HG02852 (cell line): ENCODE measurements around the gene RPS6KA5.
A peak's percentile ranks its signal among the peaks of the same experiment; 100 is the strongest.
"Not testable (repeated sequence)": the region's sequence is repeated elsewhere in the genome, so short reads cannot be mapped to it uniquely, and the experiment has no call there.

Source experiments
- ATAC-seq: cut with Tn5 transposase; IDR thresholded peaks from one replicate; pipeline ENCODE4 v1.9.1; 2021; ENCODE audit warnings: mild to moderate bottlenecking, moderate library complexity; ENCODE audit not compliant: unreplicated experiment

Gene RPS6KA5

DNA sequence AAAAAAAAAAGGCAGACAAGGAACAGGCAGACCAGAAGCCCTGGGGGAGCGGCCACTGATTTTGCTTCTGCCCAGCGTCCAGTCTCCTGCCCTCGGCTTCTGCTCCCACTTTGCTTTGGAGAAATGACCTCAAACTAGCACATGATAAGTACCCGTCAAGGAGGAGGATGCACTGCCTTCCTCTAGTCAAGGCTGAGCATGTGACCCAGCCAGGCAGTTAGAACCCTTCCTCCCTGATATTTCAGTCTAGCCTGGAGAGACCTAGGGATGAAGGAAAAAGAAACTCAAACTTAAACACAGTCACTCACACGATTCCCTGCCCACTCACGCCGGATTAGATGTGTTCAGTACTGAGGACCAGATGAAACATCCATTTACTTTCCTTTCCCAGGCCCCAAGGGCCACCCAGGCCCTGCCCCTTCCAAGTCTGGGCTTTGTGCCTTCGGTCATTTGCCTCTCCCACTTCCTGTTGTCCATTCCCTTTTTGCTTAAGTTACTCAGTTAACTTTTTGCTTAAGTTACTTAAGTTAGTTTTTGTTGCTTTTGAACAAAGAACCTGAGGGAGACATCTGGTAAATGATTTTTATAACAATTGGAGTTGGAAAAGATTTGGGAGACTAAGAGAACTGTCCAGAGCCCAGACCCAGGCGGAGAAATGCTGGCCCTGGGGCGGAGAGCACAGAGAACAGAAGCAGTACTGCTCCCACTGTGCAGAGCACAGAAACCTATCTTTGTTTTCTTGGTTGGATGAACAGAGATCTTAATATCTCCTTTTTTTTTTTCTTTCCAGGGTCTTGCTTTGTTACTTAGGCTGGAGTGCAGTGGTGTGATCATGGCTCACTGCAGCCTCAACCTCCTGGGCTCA is 221.2 kb downstream of the RPS6KA5 start:
- ATAC-seq = no peak

DNA sequence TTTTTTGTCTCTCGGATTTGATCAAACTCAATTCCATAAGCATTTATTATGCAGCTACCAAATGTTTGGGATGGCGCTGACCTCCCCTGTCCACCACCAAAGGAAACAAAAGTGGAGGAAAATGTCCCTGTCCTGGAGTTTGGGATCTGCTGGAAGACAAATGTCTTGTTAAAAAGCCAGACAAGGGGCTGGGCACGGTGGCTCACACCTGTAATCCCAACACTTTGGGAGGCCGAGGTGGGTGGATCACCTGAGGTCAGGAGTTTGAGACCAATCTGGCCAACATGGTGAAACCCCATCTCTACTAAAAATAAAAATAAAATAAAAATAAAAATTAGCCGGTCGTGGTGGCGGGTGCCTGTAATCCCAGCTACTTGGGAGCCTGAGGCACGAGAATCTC is 221.9 kb downstream of the RPS6KA5 start:
- not testable (repeated sequence) for ATAC-seq

DNA sequence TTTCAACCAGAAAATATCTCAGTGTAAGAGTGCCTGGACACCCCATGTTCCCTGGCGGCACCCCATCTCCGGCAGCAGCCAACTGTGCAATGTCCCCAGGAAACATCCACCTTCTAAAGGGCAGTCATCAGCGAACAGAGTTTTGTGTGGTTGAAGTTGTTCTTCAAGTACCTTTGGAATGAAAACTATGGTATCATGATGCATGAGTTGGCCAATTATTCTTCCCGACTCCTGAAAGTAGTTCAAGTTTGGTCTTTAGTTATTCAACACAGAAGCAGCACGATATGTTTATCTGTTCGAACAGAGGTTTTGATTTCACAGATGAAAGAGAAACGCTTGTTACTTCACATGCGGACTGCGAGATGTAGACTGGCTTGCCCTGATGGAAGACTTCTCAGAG is 223.1 kb downstream of the RPS6KA5 start:
- ATAC-seq = no peak

DNA sequence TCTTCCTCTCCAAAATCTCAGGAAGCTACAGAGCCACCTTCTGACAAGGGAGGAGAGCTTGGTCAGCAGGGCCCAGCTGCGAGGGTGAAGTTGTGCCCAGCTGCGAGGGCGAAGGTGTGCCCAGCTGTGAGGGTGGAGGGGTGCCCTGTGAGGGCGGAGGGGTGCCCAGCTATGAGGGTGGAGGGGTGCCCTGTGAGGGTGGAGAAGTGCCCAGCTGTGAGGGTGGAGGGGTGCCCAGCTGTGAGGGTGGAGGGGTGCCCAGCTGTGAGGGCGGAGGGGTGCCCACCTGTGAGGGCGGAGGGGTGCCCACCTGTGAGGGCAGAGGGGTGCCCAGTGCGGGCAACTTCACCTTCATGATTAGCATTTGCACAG is 223.8 kb downstream of the RPS6KA5 start:
- no peak for ATAC-seq

GRCh38 chr14:90831821-90832220 is 228.6 kb downstream of the RPS6KA5 start:
- ATAC-seq = no peak

DNA sequence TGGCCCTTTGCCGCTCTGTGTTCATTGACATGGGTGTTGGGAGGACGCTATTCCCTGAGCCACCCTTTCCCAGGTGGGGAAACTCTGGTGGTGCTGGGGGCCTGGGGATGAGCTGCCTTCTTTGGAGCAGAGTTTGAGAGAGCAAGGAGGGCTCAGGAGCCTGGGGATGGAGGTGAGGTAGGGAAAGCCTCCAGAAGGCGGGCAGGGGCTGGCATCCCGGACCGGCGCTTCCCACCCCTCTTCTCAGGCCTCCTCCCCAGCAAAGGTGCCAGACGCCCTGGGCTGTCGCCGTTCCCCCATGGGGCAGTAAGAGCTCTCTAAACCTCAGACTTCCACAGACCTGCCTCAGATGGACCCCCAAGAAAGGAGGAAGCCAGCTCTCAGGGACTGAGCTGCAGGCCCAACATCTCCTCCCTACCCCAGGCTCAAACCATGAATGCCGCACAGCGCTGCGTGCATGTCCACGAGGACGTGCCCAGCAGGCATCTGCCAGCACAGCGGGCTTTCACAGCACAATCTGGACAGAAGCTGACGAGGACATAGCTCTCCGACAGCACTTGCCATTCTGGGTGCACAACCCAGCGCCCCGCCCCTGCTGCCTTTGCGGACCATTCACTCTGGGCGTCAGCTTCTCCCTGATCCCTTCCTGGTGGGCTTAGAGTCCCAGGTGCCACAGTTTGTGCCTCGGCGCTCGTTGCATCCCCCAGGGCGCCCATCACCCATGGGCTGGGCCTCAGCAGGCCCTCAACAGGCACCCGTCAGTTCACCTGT is 229.3 kb downstream of the RPS6KA5 start:
- ATAC-seq = no peak

- no peak for ATAC-seq
Observed at GRCh38 chr14:90829677-90830076, 230.8 kb downstream of the RPS6KA5 start.

GRCh38 chr14:90828642-90829487 is 231.6 kb downstream of the RPS6KA5 start:
- ATAC-seq = peak; percentile 35

DNA sequence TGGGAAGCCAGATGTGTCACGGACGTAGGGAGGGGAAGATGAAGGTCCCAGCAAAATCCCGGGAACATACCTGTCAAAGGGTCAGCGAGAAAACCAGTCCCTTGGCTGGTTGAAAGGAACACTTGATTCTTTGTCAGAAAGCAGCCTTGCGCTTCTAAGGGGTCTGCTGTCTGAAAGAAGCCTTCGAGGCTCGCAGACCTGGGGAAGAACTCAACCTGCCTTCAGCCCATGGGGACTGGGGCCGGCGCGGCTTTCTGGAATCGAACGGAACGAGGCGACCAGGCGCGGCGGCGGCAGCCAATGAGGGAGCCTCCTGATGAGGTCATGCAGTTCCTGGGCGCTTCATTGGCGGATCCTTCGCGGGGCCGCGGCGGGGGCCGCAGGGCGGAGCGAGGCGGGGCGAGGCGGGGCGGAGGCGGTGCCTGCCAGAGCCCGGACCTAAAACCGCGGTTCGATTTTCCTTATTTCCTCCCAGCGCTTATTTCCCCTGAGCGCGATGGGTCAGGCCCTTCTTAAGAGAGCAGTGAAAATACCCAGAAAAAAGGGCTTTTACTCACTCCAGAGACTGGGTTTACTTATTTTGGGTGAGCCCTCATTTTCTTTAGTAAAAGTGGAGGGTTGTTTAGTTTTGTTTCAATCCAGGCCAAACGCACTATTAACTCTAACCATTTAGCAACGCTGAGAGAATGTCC is 232.4 kb downstream of the RPS6KA5 start:
- ATAC-seq = peak; percentile 99

DNA sequence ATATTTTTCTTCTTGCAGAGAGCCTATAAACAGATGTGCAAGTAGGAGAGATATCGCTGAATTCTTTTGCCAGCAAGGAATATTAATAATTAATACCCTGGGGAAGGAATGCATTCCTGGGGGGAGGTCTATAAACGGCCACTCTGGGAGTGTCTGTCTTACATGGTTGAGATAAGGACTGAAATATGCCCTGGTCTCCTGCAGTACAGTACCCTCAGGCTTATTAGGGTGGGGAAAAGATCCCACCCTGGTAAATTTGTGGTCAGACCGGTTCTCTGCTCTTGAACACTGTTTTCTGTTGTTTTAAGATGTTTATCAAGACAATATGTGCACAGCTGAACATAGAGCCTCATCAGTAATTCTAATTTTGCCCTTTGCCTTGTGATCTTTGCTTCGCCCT is 236.9 kb downstream of the RPS6KA5 start:
- not testable (repeated sequence) for ATAC-seq

GRCh38 chr14:90820958-90821357 is 239.5 kb downstream of the RPS6KA5 start:
- peak; percentile 68 for ATAC-seq

- ATAC-seq = no peak
Observed at GRCh38 chr14:90819734-90820393, 240.6 kb downstream of the RPS6KA5 start.

DNA sequence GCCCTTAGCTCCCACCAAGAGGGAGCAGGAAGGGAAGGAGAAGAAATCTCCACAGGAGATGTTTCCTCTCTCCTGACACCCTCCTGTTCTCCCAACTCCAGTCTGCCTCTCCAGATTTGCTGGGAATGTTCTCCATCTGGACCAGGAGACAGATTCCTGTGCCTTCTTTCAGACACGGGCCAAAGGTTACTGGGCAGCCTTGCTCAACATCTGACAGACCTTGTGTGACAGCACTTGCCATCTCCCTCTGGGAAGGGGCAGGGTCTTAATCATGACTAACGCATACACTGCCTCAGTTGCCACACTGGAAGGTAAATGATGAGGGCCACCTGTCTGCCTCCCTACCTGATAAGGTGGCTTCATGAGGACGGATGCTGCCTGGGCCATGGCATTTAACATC is 241.7 kb downstream of the RPS6KA5 start:
- ATAC-seq = no peak

- ATAC-seq = no peak
Observed at GRCh38 chr14:90816681-90817436, 243.6 kb downstream of the RPS6KA5 start.

DNA sequence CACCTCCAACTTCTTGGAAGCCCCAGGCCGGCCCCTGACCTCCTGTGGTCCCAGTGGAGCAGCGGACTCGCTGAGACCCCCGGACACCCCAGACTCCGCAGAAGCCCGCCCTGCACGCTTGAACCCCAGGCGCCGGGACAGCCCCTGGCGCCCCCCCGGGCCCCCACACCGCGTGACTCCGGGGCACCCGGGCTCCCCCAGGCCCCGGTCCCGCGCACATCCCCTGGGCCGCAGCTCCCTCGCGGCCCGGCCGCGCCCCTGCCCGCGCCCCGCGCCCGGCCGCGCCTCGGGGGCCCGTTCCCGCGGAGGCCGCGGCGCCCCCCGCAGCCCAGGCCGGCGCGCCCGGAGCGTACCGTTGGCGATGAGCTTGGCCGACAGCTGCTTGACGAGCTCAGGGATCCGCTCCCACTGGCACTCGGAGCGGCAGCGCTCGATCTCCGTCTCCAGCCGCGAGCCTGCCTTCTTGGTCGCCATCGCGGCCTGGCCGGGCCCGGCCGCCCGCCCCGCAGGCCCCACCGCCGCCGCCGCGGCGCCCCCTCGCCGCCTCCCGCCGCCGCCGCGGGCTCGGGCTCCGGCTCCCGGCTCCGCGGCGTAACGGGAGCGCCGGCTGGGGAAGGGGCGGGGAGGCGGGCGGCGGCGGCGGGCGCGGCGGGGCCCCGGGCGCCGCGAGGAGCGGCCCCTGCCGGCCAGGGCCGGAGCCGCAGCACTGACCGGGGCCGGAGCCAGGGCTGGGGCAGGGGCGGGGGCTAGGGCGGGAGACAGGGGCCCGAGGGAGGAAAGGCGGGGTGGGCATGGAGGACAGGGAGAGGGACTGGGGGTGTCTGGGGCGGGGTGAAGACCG is 244.4 kb downstream of the RPS6KA5 start, which contains the start of gene TTC7B:
TSS of gene TTC7B (minus strand) at position 609 of the 841 bp plus-strand sequence. CDS start at position 474, 135 bp downstream.
- ATAC-seq = peak; percentile 73

DNA sequence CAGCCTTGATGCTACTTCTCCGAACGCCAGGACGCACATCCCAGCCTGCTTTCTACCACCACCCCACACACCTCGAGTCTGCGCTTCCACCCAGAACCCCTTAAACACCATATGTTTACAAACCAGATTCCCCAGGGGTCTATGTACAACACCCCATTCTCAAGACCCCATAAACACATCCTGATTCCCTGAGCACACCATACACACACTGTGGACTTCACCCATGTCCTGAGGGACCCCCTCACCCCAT is 244.9 kb downstream of the RPS6KA5 start:
- no peak for ATAC-seq

DNA sequence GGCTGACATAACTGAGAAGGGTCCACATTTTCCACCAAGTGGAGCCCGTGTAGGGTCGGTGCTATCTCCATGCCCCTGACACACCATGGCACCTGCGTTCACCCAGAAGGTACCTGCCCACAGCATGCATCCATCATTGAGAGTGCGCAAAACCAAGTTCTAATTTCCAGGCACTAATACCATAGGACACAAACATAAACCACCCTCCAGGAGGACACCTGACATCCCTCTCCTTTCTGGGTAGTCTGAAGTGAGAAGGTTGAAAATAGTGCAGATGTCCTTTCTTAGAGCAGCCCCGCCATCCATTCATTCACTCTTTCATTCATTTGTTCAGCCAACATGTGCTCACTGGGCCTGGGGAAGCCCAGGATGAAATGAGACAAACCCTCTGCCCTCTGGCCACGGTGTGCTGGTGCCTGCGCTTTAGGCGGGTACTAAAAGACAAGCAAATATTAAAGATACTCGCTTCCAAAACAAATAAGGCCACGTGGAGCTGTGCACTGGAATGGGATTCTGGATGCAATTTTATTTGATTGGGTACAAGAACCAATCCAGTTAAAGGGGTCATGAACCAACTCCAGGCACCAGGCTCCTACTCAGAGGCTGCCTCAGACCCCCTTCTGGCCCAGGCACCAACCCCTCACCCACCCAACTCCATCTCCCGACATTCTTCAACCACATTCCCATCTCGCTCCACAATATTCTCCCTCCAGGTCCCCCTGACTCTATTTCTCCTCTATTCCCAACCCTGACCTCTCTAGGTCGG is 245.5 kb downstream of the RPS6KA5 start:
- ATAC-seq = no peak

- no peak for ATAC-seq
Observed at GRCh38 chr14:90813442-90813841, 247.0 kb downstream of the RPS6KA5 start.
